SK-N-SH treated with all-trans-retinoic acid at 6 μM for 48 hours (cell line): ENCODE measurements around the gene TMEM132A.

Experiments
- ATAC-seq: fragments of 200-7000 bp; cut with Tn5 transposase; 3 replicates; pipeline ENCODE4 v1.9.1; 2020; ENCODE audit warnings: mild to moderate bottlenecking, moderate library complexity
- ARNTL ChIP-seq: fragments of 450-650 bp; formaldehyde crosslinking; IDR thresholded peaks from 2 replicates; pipeline ENCODE4 v1.5.0; 2020; ENCODE audit warnings: low read depth, mild to moderate bottlenecking, moderate library complexity, borderline replicate concordance
- BACH2 ChIP-seq: fragments of 250-450 bp; sonication (Bioruptor Pico); IDR thresholded peaks from 2 replicates; pipeline ENCODE4 v1.9.0; 2021; ENCODE audit warnings: mild to moderate bottlenecking, borderline replicate concordance
- CSDC2 ChIP-seq: fragments of 250-450 bp; sonication (Bioruptor Pico); IDR thresholded peaks from 2 replicates; pipeline ENCODE4 v1.5.0; 2020; ENCODE audit warnings: mild to moderate bottlenecking, moderate library complexity
- ESRRG ChIP-seq: fragments of 250-450 bp; sonication (Bioruptor Pico); IDR thresholded peaks from 2 replicates; pipeline ENCODE4 v1.6.1; 2021; ENCODE audit warnings: mild to moderate bottlenecking
- ISL1 ChIP-seq: fragments of 250-450 bp; sonication (Bioruptor Pico); IDR thresholded peaks from 2 replicates; pipeline ENCODE4 v2.1.2; 2022; ENCODE audit warnings: mild to moderate bottlenecking, moderate library complexity
- OSR1 ChIP-seq: fragments of 250-450 bp; sonication (Bioruptor Pico); IDR thresholded peaks from 2 replicates; pipeline ENCODE4 v1.8.0; 2022; ENCODE audit warnings: moderate library complexity, mild to moderate bottlenecking, inconsistent platforms
- PPARA ChIP-seq: fragments of 250-450 bp; sonication (Bioruptor Pico); IDR thresholded peaks from 2 replicates; pipeline ENCODE4 v1.5.0; 2020; ENCODE audit warnings: mild to moderate bottlenecking, borderline replicate concordance
- RARB ChIP-seq: fragments of 250-450 bp; sonication (Bioruptor Pico); IDR thresholded peaks from 2 replicates; pipeline ENCODE4 v1.8.0; 2021; ENCODE audit warnings: mild to moderate bottlenecking, moderate library complexity
- SNAI2 ChIP-seq: fragments of 250-450 bp; sonication (Bioruptor Pico); IDR thresholded peaks from 2 replicates; pipeline ENCODE4 v1.5.0; 2020; ENCODE audit warnings: mild to moderate bottlenecking, moderate library complexity
- TCF4 ChIP-seq: fragments of 250-450 bp; sonication (Bioruptor Pico); IDR thresholded peaks from 2 replicates; pipeline ENCODE4 v1.8.0; 2021; ENCODE audit warnings: mild to moderate bottlenecking, moderate library complexity, borderline replicate concordance
- TOX ChIP-seq: fragments of 250-450 bp; sonication (Bioruptor Pico); IDR thresholded peaks from 2 replicates; pipeline ENCODE4 v1.8.0; 2021; ENCODE audit warnings: mild to moderate bottlenecking, moderate library complexity, borderline replicate concordance
- ZC3H10 ChIP-seq: fragments of 250-450 bp; sonication (Bioruptor Pico); IDR thresholded peaks from 2 replicates; pipeline ENCODE4 v1.5.1; 2021; ENCODE audit warnings: mild to moderate bottlenecking, moderate library complexity
- ZFP30 ChIP-seq: fragments of 450-650 bp; formaldehyde crosslinking; IDR thresholded peaks from 2 replicates; pipeline ENCODE4 v1.5.0; 2022; ENCODE audit warnings: mild to moderate bottlenecking, moderate library complexity
- ZNF8 ChIP-seq: fragments of 450-650 bp; formaldehyde crosslinking; IDR thresholded peaks from 2 replicates; pipeline ENCODE4 v1.5.0; 2020; ENCODE audit warnings: mild to moderate bottlenecking, moderate library complexity
- TF ChIP-seq, protein P1 (sequence below): fragments of 250-450 bp; sonication (Bioruptor Pico); IDR thresholded peaks from 2 replicates; pipeline ENCODE4 v1.5.1; 2020; ENCODE audit warnings: low read depth, mild to moderate bottlenecking, moderate library complexity
- TF ChIP-seq, protein P2 (sequence below): fragments of 250-450 bp; sonication (Bioruptor Pico); IDR thresholded peaks from 2 replicates; pipeline ENCODE4 v1.5.0; 2020; ENCODE audit warnings: mild to moderate bottlenecking, moderate library complexity
- TF ChIP-seq, protein P3 (sequence below): fragments of 250-450 bp; sonication (Bioruptor Pico); IDR thresholded peaks from 2 replicates; pipeline ENCODE4 v1.5.1; 2021; ENCODE audit warnings: mild to moderate bottlenecking, moderate library complexity

Gene TMEM132A

DNA sequence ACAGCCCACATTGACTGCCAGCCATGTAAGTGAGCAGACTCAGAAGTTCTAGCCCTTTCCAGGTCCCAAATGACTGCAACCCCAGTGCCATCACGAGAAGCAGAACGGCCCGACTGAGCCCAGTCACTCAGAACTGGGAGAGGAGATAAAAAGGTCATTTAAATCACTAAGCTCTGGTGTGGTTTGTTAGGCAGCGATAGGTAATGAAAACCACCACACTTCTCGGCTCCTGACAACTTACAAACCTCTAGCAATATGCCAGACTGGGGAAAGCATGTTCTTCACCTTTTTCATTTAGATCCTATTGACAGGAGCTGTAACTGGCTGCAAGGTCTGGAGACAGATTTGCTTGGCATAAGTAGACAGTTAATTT, 21.0 kb downstream of the TMEM132A start:
- TF ChIP-seq PPARA (no peak), CSDC2 (CRISPR knock-in tag) (no peak), OSR1 (CRISPR knock-in tag) (no peak)
- TF ChIP-seq, protein P1, sequence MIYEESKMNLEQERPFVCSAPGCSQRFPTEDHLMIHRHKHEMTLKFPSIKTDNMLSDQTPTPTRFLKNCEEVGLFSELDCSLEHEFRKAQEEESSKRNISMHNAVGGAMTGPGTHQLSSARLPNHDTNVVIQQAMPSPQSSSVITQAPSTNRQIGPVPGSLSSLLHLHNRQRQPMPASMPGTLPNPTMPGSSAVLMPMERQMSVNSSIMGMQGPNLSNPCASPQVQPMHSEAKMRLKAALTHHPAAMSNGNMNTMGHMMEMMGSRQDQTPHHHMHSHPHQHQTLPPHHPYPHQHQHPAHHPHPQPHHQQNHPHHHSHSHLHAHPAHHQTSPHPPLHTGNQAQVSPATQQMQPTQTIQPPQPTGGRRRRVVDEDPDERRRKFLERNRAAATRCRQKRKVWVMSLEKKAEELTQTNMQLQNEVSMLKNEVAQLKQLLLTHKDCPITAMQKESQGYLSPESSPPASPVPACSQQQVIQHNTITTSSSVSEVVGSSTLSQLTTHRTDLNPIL (CRISPR knock-in tag) = no peak
- TF ChIP-seq, all 23 proteins: peak for 0
- ATAC-seq = no peak

DNA sequence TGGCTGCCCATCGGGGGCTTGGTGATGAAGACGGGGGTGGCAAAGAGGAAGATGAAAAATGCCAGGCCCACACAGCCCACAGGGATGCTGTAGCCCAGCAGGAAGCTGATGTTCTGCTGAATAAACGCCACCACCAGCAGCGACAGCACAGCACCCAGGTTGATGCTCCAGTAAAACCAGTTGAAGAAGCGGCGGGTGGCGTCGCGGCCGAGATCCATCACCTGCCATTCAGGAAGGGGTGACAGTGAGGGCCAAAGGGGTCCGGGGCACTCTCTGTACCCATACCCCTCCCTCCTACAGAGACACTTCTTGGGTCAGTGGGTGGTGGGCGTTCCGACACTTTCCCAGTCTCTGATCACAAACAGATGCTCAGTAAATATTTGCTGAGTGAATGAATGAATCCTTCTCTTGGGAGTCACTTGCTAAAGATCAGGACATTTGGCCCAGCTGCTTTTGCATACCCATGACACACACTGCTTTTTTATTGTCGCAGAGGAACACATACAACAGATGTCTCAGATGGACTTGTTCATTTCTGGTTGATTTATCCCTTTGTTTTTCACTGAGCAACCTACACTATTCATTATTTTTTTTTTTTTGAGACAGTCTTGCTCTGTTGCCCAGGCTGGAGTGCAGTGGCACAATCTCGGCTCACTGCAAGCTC, 22.5 kb downstream of the TMEM132A start:
- TF ChIP-seq, protein P2, sequence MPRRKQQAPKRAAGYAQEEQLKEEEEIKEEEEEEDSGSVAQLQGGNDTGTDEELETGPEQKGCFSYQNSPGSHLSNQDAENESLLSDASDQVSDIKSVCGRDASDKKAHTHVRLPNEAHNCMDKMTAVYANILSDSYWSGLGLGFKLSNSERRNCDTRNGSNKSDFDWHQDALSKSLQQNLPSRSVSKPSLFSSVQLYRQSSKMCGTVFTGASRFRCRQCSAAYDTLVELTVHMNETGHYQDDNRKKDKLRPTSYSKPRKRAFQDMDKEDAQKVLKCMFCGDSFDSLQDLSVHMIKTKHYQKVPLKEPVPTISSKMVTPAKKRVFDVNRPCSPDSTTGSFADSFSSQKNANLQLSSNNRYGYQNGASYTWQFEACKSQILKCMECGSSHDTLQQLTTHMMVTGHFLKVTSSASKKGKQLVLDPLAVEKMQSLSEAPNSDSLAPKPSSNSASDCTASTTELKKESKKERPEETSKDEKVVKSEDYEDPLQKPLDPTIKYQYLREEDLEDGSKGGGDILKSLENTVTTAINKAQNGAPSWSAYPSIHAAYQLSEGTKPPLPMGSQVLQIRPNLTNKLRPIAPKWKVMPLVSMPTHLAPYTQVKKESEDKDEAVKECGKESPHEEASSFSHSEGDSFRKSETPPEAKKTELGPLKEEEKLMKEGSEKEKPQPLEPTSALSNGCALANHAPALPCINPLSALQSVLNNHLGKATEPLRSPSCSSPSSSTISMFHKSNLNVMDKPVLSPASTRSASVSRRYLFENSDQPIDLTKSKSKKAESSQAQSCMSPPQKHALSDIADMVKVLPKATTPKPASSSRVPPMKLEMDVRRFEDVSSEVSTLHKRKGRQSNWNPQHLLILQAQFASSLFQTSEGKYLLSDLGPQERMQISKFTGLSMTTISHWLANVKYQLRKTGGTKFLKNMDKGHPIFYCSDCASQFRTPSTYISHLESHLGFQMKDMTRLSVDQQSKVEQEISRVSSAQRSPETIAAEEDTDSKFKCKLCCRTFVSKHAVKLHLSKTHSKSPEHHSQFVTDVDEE (CRISPR knock-in tag) = no peak
- no peak for TF ChIP-seq CSDC2 (CRISPR knock-in tag)
- TF ChIP-seq RARB (CRISPR knock-in tag) = no peak
- no peak for TF ChIP-seq BACH2
- no peak for TF ChIP-seq PPARA
- no peak for TF ChIP-seq ZNF8 (CRISPR knock-in tag)
- TF ChIP-seq, protein P3, sequence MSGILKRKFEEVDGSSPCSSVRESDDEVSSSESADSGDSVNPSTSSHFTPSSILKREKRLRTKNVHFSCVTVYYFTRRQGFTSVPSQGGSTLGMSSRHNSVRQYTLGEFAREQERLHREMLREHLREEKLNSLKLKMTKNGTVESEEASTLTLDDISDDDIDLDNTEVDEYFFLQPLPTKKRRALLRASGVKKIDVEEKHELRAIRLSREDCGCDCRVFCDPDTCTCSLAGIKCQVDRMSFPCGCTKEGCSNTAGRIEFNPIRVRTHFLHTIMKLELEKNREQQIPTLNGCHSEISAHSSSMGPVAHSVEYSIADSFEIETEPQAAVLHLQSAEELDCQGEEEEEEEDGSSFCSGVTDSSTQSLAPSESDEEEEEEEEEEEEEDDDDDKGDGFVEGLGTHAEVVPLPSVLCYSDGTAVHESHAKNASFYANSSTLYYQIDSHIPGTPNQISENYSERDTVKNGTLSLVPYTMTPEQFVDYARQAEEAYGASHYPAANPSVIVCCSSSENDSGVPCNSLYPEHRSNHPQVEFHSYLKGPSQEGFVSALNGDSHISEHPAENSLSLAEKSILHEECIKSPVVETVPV (CRISPR knock-in tag) = no peak
- TF ChIP-seq TOX (CRISPR knock-in tag) = no peak
- TF ChIP-seq OSR1 (CRISPR knock-in tag) = no peak
- TF ChIP-seq SNAI2 (CRISPR knock-in tag) = no peak
- no peak for TF ChIP-seq ARNTL
- no peak for ATAC-seq

DNA sequence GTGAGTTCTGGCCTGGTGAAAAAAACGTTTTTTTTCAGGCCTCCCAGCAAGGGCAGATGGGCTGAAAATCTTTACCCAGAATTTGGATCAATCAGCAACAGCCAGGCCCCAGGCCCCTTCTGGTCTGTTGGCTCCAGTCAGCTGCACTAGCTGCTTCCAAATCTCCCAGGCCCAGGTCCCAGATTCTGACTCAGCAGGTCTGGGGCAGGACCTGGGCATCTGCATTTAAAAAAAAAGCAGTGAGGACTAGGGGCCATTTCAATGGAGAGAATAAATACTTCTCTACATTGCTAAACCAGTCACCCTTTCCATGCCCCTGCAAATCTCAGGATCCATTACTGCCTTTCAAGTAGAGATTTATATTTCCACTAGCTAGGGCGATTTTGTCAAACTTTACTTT, 23.4 kb downstream of the TMEM132A start:
- TF ChIP-seq TCF4 (CRISPR knock-in tag) = no peak
- no peak for TF ChIP-seq ISL1 (CRISPR knock-in tag)
- TF ChIP-seq ZNF8 (CRISPR knock-in tag) = no peak
- TF ChIP-seq, protein P1 (CRISPR knock-in tag) = no peak
- TF ChIP-seq, protein P2 (CRISPR knock-in tag) = no peak
- no peak for TF ChIP-seq ESRRG (CRISPR knock-in tag)
- TF ChIP-seq, protein P3 (CRISPR knock-in tag) = no peak
- TF ChIP-seq ZFP30 (CRISPR knock-in tag) = no peak
- no peak for TF ChIP-seq ZC3H10 (CRISPR knock-in tag)
- no peak for TF ChIP-seq RARB (CRISPR knock-in tag)
- TF ChIP-seq OSR1 (CRISPR knock-in tag) = no peak
- TF ChIP-seq, all 23 proteins: peak for 0
- no peak for ATAC-seq
